HG03139 (cell line): Measurements from ENCODE around the gene CCL24.
"Not testable (repeated sequence)": the region's sequence is repeated elsewhere in the genome, so short reads cannot be mapped to it uniquely, and the experiment has no call there.

Source experiments
- ATAC-seq: cut with Tn5 transposase; IDR thresholded peaks from one replicate; pipeline ENCODE4 v1.9.1; 2021; ENCODE audit not compliant: unreplicated experiment

The CCL24 gene

GRCh38 chr7:75813781-75814236 is at the start of gene CCL24:
Gene CCL24 (minus strand): TSS chr7:75813806. CDS start chr7:75813715, 91 bp downstream.
- no peak for ATAC-seq

GRCh38 chr7:75861636-75862035 is 48.0 kb upstream of the CCL24 start:
- no peak for ATAC-seq

GRCh38 chr7:75858410-75858809 is 44.8 kb upstream of the CCL24 start:
- no peak for ATAC-seq

DNA sequence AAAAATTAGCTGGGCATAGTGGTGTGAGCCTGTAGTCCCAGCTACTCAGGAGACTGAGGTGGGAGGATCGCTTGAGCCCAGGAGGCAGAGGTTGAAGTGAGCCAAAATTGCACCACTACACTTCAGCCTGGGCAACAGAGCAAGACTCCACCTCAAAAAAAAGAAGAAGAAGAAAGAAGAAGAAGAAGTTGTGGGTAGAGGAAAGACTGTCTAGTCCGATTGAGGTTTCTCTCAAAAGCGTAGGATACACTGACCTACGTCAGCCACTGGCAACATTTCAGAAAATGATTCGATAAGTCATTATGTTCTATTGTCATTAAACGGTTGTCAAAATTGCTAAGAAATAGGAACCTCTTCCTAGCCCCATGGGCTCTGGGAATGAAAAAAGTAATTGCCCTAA is 42.9 kb upstream of the CCL24 start:
- no peak for ATAC-seq

- not testable (repeated sequence) for ATAC-seq
Measured at GRCh38 chr7:75854813-75855345, 41.3 kb upstream of the CCL24 start.

DNA sequence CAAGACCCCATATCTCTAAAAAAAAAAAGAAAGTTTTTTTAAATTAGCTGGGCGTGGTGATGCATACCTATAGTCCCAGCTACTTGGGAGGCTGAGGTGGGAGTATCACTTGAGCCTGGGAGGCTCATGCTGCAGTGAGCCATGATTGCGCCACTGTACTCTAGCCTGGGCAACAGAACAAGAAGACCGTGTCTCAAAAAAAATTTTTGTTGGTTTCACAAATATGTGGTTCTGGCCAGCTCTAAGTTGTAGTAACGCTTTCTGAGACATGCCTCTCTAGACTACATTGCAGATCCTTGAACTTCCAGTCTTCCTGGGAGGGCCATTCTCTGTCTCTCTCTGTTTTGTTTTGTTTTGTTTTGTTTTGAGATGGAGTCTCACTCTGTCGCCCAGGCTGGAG is 40.6 kb upstream of the CCL24 start:
- ATAC-seq, result no peak

DNA sequence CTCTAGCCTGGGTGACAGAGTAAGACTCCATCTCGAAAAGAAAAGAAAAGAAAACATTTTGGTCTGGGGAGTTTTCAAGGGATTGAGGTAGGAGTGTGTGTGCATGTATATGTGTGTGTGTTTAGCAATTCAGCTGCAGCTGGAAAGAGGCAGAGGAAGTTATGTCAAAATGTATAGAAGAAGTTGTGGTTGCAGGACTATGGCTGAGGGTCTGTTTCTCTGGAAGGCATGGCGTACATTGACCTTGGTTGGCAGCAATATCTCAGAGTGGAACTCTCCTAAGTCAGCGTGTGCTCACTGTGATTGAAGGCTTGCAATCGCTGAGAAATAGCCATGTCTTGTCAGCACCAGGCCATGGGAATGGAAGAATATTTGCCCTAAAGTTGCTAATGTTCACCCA is 36.6 kb upstream of the CCL24 start:
- ATAC-seq, result no peak

GRCh38 chr7:75849573-75849972 is 36.0 kb upstream of the CCL24 start:
- ATAC-seq, result no peak

GRCh38 chr7:75847707-75848106 is 34.1 kb upstream of the CCL24 start:
- no peak for ATAC-seq

DNA sequence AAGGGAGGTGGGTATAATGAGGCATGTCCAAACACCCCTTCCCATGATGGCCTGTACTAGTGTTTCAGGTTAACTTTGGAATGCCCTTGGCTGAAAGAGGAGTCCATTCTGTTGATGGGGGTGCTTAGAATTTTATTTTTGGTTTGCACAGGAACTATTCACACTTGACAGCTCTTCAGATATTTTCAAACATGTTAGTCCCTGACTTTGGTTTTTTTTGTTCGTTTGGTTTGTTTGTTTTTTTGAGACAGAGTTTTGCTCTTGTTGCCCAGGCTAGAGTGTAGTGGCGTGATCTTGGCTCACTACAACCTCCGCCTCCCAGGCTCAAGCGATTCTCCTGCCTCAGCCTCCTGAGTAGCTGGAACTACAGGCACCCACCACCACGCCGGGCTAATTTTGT is 31.5 kb upstream of the CCL24 start:
- not testable (repeated sequence) for ATAC-seq

DNA sequence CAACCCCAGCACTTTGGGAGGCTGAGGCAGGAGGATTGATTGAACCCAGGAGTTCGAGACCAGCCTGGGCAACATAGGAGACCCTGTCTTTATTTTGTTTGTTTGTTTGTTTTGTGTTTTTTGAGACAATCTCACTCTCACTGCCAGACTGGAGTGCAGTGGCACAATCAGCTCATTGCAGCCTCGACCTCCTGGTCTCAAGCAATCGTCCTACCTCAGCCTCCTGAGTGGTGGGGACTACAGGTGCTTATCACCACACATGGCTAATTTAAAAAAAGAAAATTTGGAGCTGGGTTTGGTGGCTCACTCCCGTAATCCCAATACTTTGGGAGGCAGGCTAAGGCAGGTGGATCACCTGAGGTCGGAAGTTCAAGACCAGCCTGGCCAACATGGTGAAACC is 30.6 kb upstream of the CCL24 start:
- ATAC-seq, result no peak

GRCh38 chr7:75843613-75844116 is 30.1 kb upstream of the CCL24 start:
- ATAC-seq, result no peak

GRCh38 chr7:75842836-75843446 is 29.3 kb upstream of the CCL24 start:
- peak; percentile 82 for ATAC-seq

DNA sequence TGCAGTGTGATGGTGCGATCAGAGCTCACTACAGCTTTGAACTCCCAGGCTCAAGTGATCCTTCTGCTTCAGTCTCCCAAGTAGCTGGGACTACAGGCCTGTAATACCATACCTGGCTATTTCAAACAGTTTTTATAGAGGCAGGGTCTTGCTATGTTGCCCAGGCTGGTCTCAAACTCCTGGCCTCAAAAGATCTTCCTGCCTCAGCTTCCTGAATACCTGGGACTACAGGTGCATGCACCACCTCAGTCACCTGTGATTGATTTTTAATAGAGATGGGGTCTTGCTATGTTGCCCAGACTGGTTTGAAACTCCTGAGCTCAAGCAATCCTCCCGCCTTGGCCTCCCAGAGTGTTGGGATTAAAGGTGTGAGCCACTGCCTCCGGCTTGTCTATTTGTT is 26.4 kb upstream of the CCL24 start:
- ATAC-seq, result no peak

- ATAC-seq, result not testable (repeated sequence)
Measured at GRCh38 chr7:75838281-75838930, 24.8 kb upstream of the CCL24 start.

GRCh38 chr7:75836798-75837197 is 23.2 kb upstream of the CCL24 start:
- ATAC-seq, result no peak

DNA sequence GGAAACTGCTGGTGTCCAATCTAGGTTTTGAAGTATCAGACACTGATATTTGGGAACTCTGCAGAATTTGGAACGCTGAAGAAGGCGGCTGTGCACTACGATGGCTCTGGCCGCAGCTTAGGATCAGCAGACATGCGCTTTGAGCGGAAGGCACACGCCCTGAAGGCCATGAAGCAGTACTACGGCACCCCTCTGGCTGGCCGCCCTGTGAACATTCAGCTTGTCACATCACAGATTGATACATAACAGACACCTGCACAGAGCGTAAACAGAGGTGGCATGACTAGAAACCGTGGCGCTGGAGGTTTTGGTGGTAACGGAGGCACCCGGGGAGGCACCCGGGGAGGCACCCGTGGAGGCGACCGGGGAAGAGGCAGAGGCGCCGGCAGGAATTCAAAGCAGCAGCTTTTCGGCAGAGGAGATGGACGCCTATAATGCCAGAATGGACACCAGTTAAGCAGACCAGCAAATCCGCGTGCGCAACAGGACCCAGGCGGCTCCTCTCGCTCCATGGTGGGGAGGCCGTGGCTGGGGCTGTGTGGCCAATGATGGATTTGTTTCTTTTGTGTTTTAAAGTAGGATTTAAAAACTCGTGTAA is 22.2 kb upstream of the CCL24 start:
- ATAC-seq, result no peak

GRCh38 chr7:75833662-75834061 is 20.1 kb upstream of the CCL24 start:
- not testable (repeated sequence) for ATAC-seq

DNA sequence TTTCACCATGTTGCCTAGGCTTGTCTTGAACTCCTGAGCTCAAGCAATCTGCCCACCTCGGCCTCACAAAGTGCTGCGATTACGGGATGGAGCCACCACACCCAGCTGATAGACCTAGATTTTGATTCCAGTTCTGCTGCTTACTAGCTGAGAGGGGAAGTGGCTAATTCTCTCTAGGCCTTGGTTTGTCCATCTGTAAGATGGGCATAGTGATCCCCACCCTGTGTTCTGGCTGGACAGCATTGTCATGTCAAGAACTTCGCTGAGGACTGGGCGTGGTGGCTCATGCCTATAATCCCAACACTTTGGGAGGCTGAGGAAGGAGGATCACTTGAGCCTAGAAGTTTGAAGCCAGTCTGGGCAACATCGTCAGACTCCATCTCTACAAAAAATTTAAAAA is 17.4 kb upstream of the CCL24 start:
- no peak for ATAC-seq

- not testable (repeated sequence) for ATAC-seq
Measured at GRCh38 chr7:75829656-75830055, 16.1 kb upstream of the CCL24 start.

GRCh38 chr7:75823198-75823910 is 9.7 kb upstream of the CCL24 start:
- ATAC-seq, result no peak
